Panc1 (cell line): ENCODE data around the gene TEK. TPM values are rescaled to one million over a fixed set of nuclear protein-coding genes. Genes with fewer than 3 reads are reported as not detected.

ENCODE experiments used
- ATAC-seq: fragments of 200-7000 bp; cut with Tn5 transposase; 2 replicates; pipeline ENCODE4 v1.9.1; 2020; ENCODE audit warnings: mild to moderate bottlenecking, moderate library complexity
- BruUV-seq: library from RNA; stranded (reverse); fragments of 400-500 nt; replicated peaks from 2 replicates; lab custom pipeline; 2021; lab: Mats Ljungman, UMichigan
- CTCF ChIA-PET: fragments of 300-600 bp; sonication (Branson Sonifier 250); formaldehyde crosslinking; loops from one replicate; lab custom pipeline; 2022; ENCODE audit warnings: antibody characterized with exemption; lab: Charles Lee
- POLR2A ChIA-PET: fragments of 300-600 bp; sonication (Branson Sonifier 250); formaldehyde crosslinking; loops from one replicate; lab custom pipeline; 2022; ENCODE audit warnings: antibody characterized with exemption; lab: Charles Lee
- DNase-seq: peaks from one replicate; pipeline ENCODE4 v3.0.0-alpha.2; 2010; ENCODE audit warnings: low read depth, low spot score
- H3K27ac ChIP-seq: 2 replicates; pipeline ENCODE4 v1.5.1; 2011; ENCODE audit warnings: mild to moderate bottlenecking, low read length, inconsistent platforms
- H3K27me3 ChIP-seq: fragments of 200-500 bp; sonication (Bioruptor generic); 2 replicates; pipeline ENCODE4 v1.6.0; 2014; ENCODE audit warnings: low read length, inconsistent platforms; ENCODE audit not compliant: control insufficient read depth, insufficient read depth
- H3K36me3 ChIP-seq: fragments of 200-500 bp; sonication (Bioruptor generic); 2 replicates; pipeline ENCODE4 v1.5.1; 2014; ENCODE audit warnings: inconsistent platforms, mild to moderate bottlenecking, low read length, moderate library complexity; ENCODE audit not compliant: control insufficient read depth, insufficient read depth
- H3K4me1 ChIP-seq: 2 replicates; pipeline ENCODE4 v1.5.1; 2011; ENCODE audit warnings: inconsistent platforms, mild to moderate bottlenecking, low read length, moderate library complexity; ENCODE audit not compliant: control insufficient read depth, insufficient read depth
- H3K4me3 ChIP-seq, 2 experiments: 2 replicates each; pipeline ENCODE4 v1.5.1; 2011 to 2012; ENCODE audit warnings: low read depth in 2 of 2, low read length in 2 of 2, mild to moderate bottlenecking in 2 of 2, inconsistent platforms in 1 of 2, moderate library complexity in 1 of 2
- H3K9me3 ChIP-seq: fragments of 200-500 bp; sonication (Bioruptor generic); 2 replicates; pipeline ENCODE4 v1.5.1; 2014; ENCODE audit warnings: low read depth, mild to moderate bottlenecking, inconsistent platforms, low read length, moderate library complexity; ENCODE audit not compliant: control insufficient read depth, insufficient read depth
- CTCF ChIP-seq: fragments of 450-650 bp; IDR thresholded peaks from 2 replicates; pipeline ENCODE4 v1.5.1; 2017; ENCODE audit warnings: mild to moderate bottlenecking
- POLR2AphosphoS5 ChIP-seq: IDR thresholded peaks from 2 replicates; pipeline ENCODE4 v1.6.1; 2012; ENCODE audit warnings: mild to moderate bottlenecking, low read depth, low read length, moderate library complexity
- REST ChIP-seq, 2 experiments: IDR thresholded peaks; 2 replicates each; pipeline ENCODE4 v1.6.1; 2011 to 2012; ENCODE audit warnings: low read depth in 2 of 2, control low read depth in 1 of 2, low read length in 1 of 2, mild to moderate bottlenecking in 1 of 2, moderate library complexity in 1 of 2; ENCODE audit not compliant: insufficient read depth in 1 of 2
- SIN3A ChIP-seq: IDR thresholded peaks from 2 replicates; pipeline ENCODE4 v1.6.1; 2012; ENCODE audit warnings: low read depth, mild to moderate bottlenecking, low read length, moderate library complexity, borderline replicate concordance; ENCODE audit not compliant: insufficient read depth
- TCF7L2 ChIP-seq: IDR thresholded peaks from 2 replicates; pipeline ENCODE4 v1.6.1; 2011; ENCODE audit warnings: mild to moderate bottlenecking, low read depth, low read length, inconsistent platforms
- in situ Hi-C: cut with HindIII; loops from 2 replicates; pipeline ENCODE4 v1.10.0; 2016; ENCODE audit warnings: low sequenced_read_pairs, low pct_unique_long_range_greater_than_20kb
- intact Hi-C: fragments of 100-400 bp; cut with micrococcal nuclease; formaldehyde crosslinking; loops from one replicate; pipeline ENCODE4 v1.10.0; 2022; ENCODE audit not compliant: unreplicated experiment
- total RNA-seq: library from RNA; stranded (reverse); gene quantifications from one replicate; pipeline ENCODE4 v1.2.1, GENCODE V29; 2021; ENCODE audit not compliant: unreplicated experiment

TEK gene
- total RNA-seq, 1 experiment from 2014 or later: not detected

- Histone ChIP-seq H3K27ac (no peak overlapping the region), H3K4me1 (no peaks in the 10 kb centered on the region), H3K36me3 (no peaks in the 10 kb centered on the region), H3K4me3 (no peak overlapping the region), H3K9me3 (no peaks in the 10 kb centered on the region), H3K27me3 (no peaks in the 10 kb centered on the region)
- CTCF ChIA-PET: no interaction called here
- in situ Hi-C loops: no loop called here
- intact Hi-C loops: no loop called here
- no TSS peak for BruUV-seq
- ATAC-seq (no peak), DNase-seq (no peak)
- POLR2A ChIA-PET: no interaction called here
- no peak for TF ChIP-seq REST (IDR thresholded peaks at IDR 0.05; ENCODE audit: insufficient read depth in 1 of 2, low read depth in 2 of 2, low read length in 1 of 2)
- no peak for TF ChIP-seq POLR2AphosphoS5
- no peak for TF ChIP-seq SIN3A
- no peak for TF ChIP-seq CTCF
- TF ChIP-seq TCF7L2: no peak
Measured at GRCh38 chr9:27131731-27132130, 22.7 kb downstream of the TEK start.

GRCh38 chr9:27133817-27134216 is 24.8 kb downstream of the TEK start:
- H3K36me3 ChIP-seq: no peaks in the 10 kb centered on the region
- in situ Hi-C loops: no loop called here
- ATAC-seq: no peak
- ChIA-PET POLR2A (no interaction called here), CTCF (no interaction called here)
- no peak overlapping the region for H3K27ac ChIP-seq
- H3K4me3 ChIP-seq: no peak overlapping the region
- no peaks in the 10 kb centered on the region for H3K27me3 ChIP-seq
- intact Hi-C loops: no loop called here
- no TSS peak for BruUV-seq
- no peaks in the 10 kb centered on the region for H3K9me3 ChIP-seq
- TF ChIP-seq SIN3A: no peak
- no peak for TF ChIP-seq POLR2AphosphoS5
- no peak for TF ChIP-seq REST (IDR thresholded peaks at IDR 0.05; ENCODE audit: insufficient read depth in 1 of 2, low read depth in 2 of 2, low read length in 1 of 2)
- TF ChIP-seq TCF7L2: no peak
- DNase-seq: no peak
- no peaks in the 10 kb centered on the region for H3K4me1 ChIP-seq
